Common myeloid progenitor, CD34-positive (primary cell): ENCODE measurements around the gene BRCA2.

ENCODE experiments used
- CTCF ChIA-PET: fragments of 350-600 bp; sonication (Branson Sonifier 250); formaldehyde crosslinking; loops from one replicate; lab custom pipeline; 2021; ENCODE audit warnings: antibody characterized with exemption; lab: Charles Lee
- POLR2A ChIA-PET: fragments of 350-600 bp; sonication (Branson Sonifier 250); formaldehyde crosslinking; loops from one replicate; lab custom pipeline; 2021; ENCODE audit warnings: antibody characterized with exemption; lab: Charles Lee
- DNase-seq, 3 donors: peaks; one replicate each; pipeline versions ENCODE4 v3.0.0 to v3.0.0-alpha.2; 2013
- H3K27ac ChIP-seq, 2 experiments: 1 replicate in 1 of 2; 2 replicates in 1 of 2; pipeline ENCODE4 v1.7.0; 2013; ENCODE audit warnings: inconsistent platforms in 2 of 2, low read length in 2 of 2, mild to moderate bottlenecking in 2 of 2, low read depth in 1 of 2, moderate library complexity in 1 of 2; ENCODE audit not compliant: severe bottlenecking in 2 of 2, insufficient read depth in 1 of 2, poor library complexity in 1 of 2
- H3K27me3 ChIP-seq, 5 experiments: replicated peaks in 2 of 5; 1 replicate in 3 of 5; 2 replicates in 2 of 5; pipeline versions ENCODE4 v1.6.1 to v1.7.0; 2013; ENCODE audit warnings: low read length in 4 of 5, mild to moderate bottlenecking in 2 of 5, moderate library complexity in 2 of 5, inconsistent platforms in 1 of 5; ENCODE audit not compliant: insufficient read depth in 5 of 5, control insufficient read depth in 4 of 5
- H3K36me3 ChIP-seq, 4 experiments: 1 replicate in 2 of 4; 2 replicates in 2 of 4; pipeline versions ENCODE4 v1.6.1 to v1.7.0; 2013; ENCODE audit warnings: low read length in 3 of 4, control low read depth in 1 of 4, mild to moderate bottlenecking in 1 of 4; ENCODE audit not compliant: control insufficient read depth in 4 of 4, insufficient read depth in 4 of 4
- H3K4me1 ChIP-seq, 4 experiments: 1 replicate in 3 of 4; 2 replicates in 1 of 4; pipeline versions ENCODE4 v1.6.1 to v1.7.1; 2013; ENCODE audit warnings: low read length in 3 of 4, mild to moderate bottlenecking in 3 of 4, control low read depth in 1 of 4, inconsistent platforms in 1 of 4, moderate library complexity in 1 of 4; ENCODE audit not compliant: control insufficient read depth in 4 of 4, insufficient read depth in 4 of 4; ENCODE audit errors: control extremely low read depth in 1 of 4
- H3K4me3 ChIP-seq, 7 experiments: 1 replicate in 4 of 7; 2 replicates in 3 of 7; pipeline versions ENCODE4 v1.5.1 to v1.7.0; 2013; ENCODE audit warnings: mild to moderate bottlenecking in 7 of 7, low read length in 6 of 7, moderate library complexity in 6 of 7, inconsistent platforms in 2 of 7, low read depth in 2 of 7, control low read depth in 1 of 7; ENCODE audit not compliant: insufficient read depth in 4 of 7, control insufficient read depth in 1 of 7; ENCODE audit errors: extremely low read depth in 1 of 7
- H3K9me3 ChIP-seq, 5 experiments: 1 replicate in 4 of 5; 2 replicates in 1 of 5; pipeline versions ENCODE4 v1.6.1 to v1.7.1; 2013; ENCODE audit warnings: low read length in 4 of 5, mild to moderate bottlenecking in 2 of 5, inconsistent platforms in 1 of 5, low read depth in 1 of 5, moderate library complexity in 1 of 5; ENCODE audit not compliant: control insufficient read depth in 4 of 5, insufficient read depth in 2 of 5; ENCODE audit errors: control extremely low read depth in 1 of 5
- WGBS: methylation state at CpG from one replicate; pipeline ENCODE4 v1.1.5; 2013; ENCODE audit not compliant: insufficient coverage; 5-methylcytosine and 5-hydroxymethylcytosine counted together

BRCA2 gene

GRCh38 chr13:32446773-32447465 is 131.6 kb downstream of the BRCA2 start:
- ChIA-PET POLR2A (no interaction called here), CTCF (no interaction called here)
- WGBS: no CpG with 5 or more reads among the region's 2 CpGs

DNA sequence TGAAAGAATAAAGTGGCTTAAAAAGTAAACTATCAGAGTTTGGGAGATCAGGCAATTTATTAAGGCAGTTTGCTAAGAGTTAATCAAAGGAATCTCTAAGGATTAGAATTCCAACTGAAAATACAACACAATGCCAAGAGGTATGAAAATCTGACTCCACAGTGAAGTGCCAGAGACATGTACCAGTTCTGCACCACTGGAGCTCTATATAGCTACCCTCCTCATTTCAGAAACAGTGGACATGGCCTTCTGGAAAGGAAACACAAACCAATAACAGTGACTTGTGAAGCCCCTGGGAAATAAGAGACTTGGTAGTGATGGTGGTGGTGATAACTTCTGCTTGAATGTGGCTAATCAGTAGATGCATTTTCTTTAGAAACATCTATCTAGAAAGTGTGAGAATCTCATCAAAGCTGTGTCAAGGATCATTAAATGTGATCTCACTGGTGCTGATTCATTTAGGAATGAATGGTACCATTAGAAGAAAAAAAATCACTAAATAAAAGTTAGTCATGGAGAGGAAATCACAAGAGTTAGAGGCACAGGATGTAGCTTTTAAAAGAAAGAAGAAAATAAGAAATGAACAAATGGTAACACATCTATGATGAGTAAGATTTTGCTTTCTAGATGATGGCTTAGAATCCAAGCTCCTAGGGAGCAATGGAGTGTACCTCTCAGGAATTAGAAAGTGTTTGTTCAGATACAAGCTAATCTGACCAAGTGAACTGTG is 132.8 kb downstream of the BRCA2 start:
- Histone ChIP-seq H3K4me1 (peaks cover 0 to 4% (median 0%) of the 10 kb centered on the region in 4 experiments), H3K27ac (no peak overlapping the region), H3K4me3 (no peak overlapping the region), H3K27me3 (no peaks in the 10 kb centered on the region), H3K36me3 (no peaks in the 10 kb centered on the region), H3K9me3 (peaks cover 0 to 10% (median 0%) of the 10 kb centered on the region in 5 experiments)
- ChIA-PET CTCF (no interaction called here), POLR2A (interaction anchor here (0.5 to 0.8 kb wide), 2 partner anchors 9 to 287 kb away, joined by 4 read pairs; no protein-coding TSS in a partner anchor)
- no peak for DNase-seq

More at GRCh38 chr13:32446773-32447465, 131.6 kb downstream of the BRCA2 start:
- H3K4me1 ChIP-seq: peaks cover 0 to 4% (median 0%) of the 10 kb centered on the region in 4 experiments
- H3K9me3 ChIP-seq: peaks cover 0 to 4% (median 0%) of the 10 kb centered on the region in 5 experiments
- no peaks in the 10 kb centered on the region for H3K36me3 ChIP-seq
- H3K27ac ChIP-seq: no peak overlapping the region
- no peak for DNase-seq
- H3K27me3 ChIP-seq: no peaks in the 10 kb centered on the region
- H3K4me3 ChIP-seq: no peak overlapping the region

DNA sequence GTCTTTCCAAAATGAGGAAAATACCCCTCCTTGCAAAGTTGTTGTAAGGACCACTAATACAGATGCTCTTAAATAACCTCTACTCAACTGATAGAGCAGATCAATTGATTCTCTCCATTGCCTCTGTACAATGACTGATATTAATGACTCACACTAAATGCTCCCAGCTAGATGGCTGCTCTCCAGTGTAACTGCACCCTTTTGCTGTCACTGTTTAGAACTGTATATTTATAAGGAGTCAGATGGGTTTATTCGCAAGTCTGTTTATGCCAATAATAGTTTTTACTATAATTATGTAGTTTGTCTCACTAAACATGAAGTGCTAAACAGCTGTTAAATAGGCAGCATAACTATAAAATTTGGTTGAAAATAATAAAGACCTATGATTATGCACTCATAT is 133.7 kb downstream of the BRCA2 start:
- Histone ChIP-seq H3K27me3 (no peaks in the 10 kb centered on the region), H3K9me3 (peaks cover 0 to 17% (median 0%) of the 10 kb centered on the region in 5 experiments), H3K36me3 (no peaks in the 10 kb centered on the region), H3K27ac (no peak overlapping the region), H3K4me1 (peaks cover 0 to 4% (median 0%) of the 10 kb centered on the region in 4 experiments), H3K4me3 (no peak overlapping the region)
- no peak for DNase-seq
- CTCF ChIA-PET: interaction anchor here (1.7 kb wide), 1 partner anchor 10 kb away, joined by 5 read pairs; no protein-coding TSS in a partner anchor
- WGBS: no CpG with 5 or more reads among the region's 1 CpG
- POLR2A ChIA-PET: no interaction called here
